ENCODE measurements around the gene PIBF1.
"Not testable (repeated sequence)": the region's sequence is repeated elsewhere in the genome, so short reads cannot be mapped to it uniquely, and the experiment has no call there.

Gene PIBF1

GRCh38 chr13:73034901-73035300 is 253.0 kb downstream of the PIBF1 start:
- Histone ChIP-seq H3K27me3 (no peaks in the 10 kb centered on the region), H3K4me3 (no peak overlapping the region), H3K9ac (no peak overlapping the region), H3K4me2 (no peak overlapping the region), H3K36me3 (no peaks in the 10 kb centered on the region), H3K9me3 (no peaks in the 10 kb centered on the region), H3K27ac (no peak overlapping the region), H4K20me1 (no peaks in the 10 kb centered on the region), H3K4me1 (no peaks in the 10 kb centered on the region)
- TF ChIP-seq Cebpa-rat (IDR thresholded peaks at IDR 0.05), result no peak

GRCh38 chr13:73035660-73036059 is 253.7 kb downstream of the PIBF1 start:
- no peak overlapping the region for H3K9ac ChIP-seq
- H3K36me3 ChIP-seq, result no peaks in the 10 kb centered on the region
- H3K4me1 ChIP-seq, result no peaks in the 10 kb centered on the region
- no peak overlapping the region for H3K27ac ChIP-seq
- no peaks in the 10 kb centered on the region for H4K20me1 ChIP-seq
- TF ChIP-seq Cebpa-rat (IDR thresholded peaks at IDR 0.05), result no peak
- no peak overlapping the region for H3K4me3 ChIP-seq
- no peak overlapping the region for H3K4me2 ChIP-seq
- H3K9me3 ChIP-seq, result no peaks in the 10 kb centered on the region
- no peaks in the 10 kb centered on the region for H3K27me3 ChIP-seq

GRCh38 chr13:73036566-73036965 is 254.6 kb downstream of the PIBF1 start:
- no peaks in the 10 kb centered on the region for H3K4me1 ChIP-seq
- no peaks in the 10 kb centered on the region for H3K27me3 ChIP-seq
- no peaks in the 10 kb centered on the region for H3K9me3 ChIP-seq
- no peak overlapping the region for H3K27ac ChIP-seq
- no peak for TF ChIP-seq Cebpa-rat (IDR thresholded peaks at IDR 0.05)
- no peaks in the 10 kb centered on the region for H3K36me3 ChIP-seq
- H3K4me3 ChIP-seq, result no peak overlapping the region
- H3K9ac ChIP-seq, result no peak overlapping the region
- H3K4me2 ChIP-seq, result no peak overlapping the region
- no peaks in the 10 kb centered on the region for H4K20me1 ChIP-seq

- Histone ChIP-seq H3K4me2 (no peak overlapping the region), H3K4me1 (no peaks in the 10 kb centered on the region), H4K20me1 (no peaks in the 10 kb centered on the region), H3K4me3 (no peak overlapping the region), H3K27me3 (no peaks in the 10 kb centered on the region), H3K9me3 (no peaks in the 10 kb centered on the region), H3K36me3 (no peaks in the 10 kb centered on the region), H3K27ac (no peak overlapping the region), H3K9ac (no peak overlapping the region)
- TF ChIP-seq Cebpa-rat (IDR thresholded peaks at IDR 0.05), result no peak
Observed at GRCh38 chr13:73038064-73038463, 256.1 kb downstream of the PIBF1 start.

GRCh38 chr13:73039201-73040108 is 257.5 kb downstream of the PIBF1 start:
- no peaks in the 10 kb centered on the region for H3K36me3 ChIP-seq
- no peak overlapping the region for H3K4me3 ChIP-seq
- H4K20me1 ChIP-seq, result no peaks in the 10 kb centered on the region
- H3K4me2 ChIP-seq, result no peak overlapping the region
- no peak for TF ChIP-seq Cebpa-rat (IDR thresholded peaks at IDR 0.05)
- no peaks in the 10 kb centered on the region for H3K27me3 ChIP-seq
- no peak overlapping the region for H3K9ac ChIP-seq
- no peak overlapping the region for H3K27ac ChIP-seq
- H3K4me1 ChIP-seq, result no peaks in the 10 kb centered on the region
- H3K9me3 ChIP-seq, result no peaks in the 10 kb centered on the region

- Histone ChIP-seq H3K4me1 (no peaks in the 10 kb centered on the region), H3K4me2 (no peak overlapping the region), H3K27ac (no peak overlapping the region), H4K20me1 (no peaks in the 10 kb centered on the region), H3K9me3 (no peaks in the 10 kb centered on the region), H3K36me3 (no peaks in the 10 kb centered on the region), H3K27me3 (no peaks in the 10 kb centered on the region), H3K9ac (no peak overlapping the region), H3K4me3 (no peak overlapping the region)
- no peak for TF ChIP-seq Cebpa-rat (IDR thresholded peaks at IDR 0.05)
Observed at GRCh38 chr13:73040484-73040883, 258.6 kb downstream of the PIBF1 start.

- Histone ChIP-seq H4K20me1 (no peaks in the 10 kb centered on the region), H3K9ac (no peak overlapping the region), H3K4me2 (no peak overlapping the region), H3K27me3 (no peaks in the 10 kb centered on the region), H3K4me3 (no peak overlapping the region), H3K4me1 (no peaks in the 10 kb centered on the region), H3K27ac (no peak overlapping the region), H3K9me3 (no peaks in the 10 kb centered on the region), H3K36me3 (no peaks in the 10 kb centered on the region)
- TF ChIP-seq Cebpa-rat (IDR thresholded peaks at IDR 0.05), result no peak
Observed at GRCh38 chr13:73040968-73041596, 259.1 kb downstream of the PIBF1 start.

GRCh38 chr13:73045031-73045430 is 263.1 kb downstream of the PIBF1 start:
- TF ChIP-seq Cebpa-rat (IDR thresholded peaks at IDR 0.05), result no peak

GRCh38 chr13:73048615-73049014 is 266.7 kb downstream of the PIBF1 start:
- not testable (repeated sequence) for H3K4me1 ChIP-seq, H3K9me3 ChIP-seq, H3K4me2 ChIP-seq, H3K9ac ChIP-seq, H3K27ac ChIP-seq, H3K36me3 ChIP-seq, H3K4me3 ChIP-seq, H3K27me3 ChIP-seq, H4K20me1 ChIP-seq

More at GRCh38 chr13:73045031-73045430, 263.1 kb downstream of the PIBF1 start:
- no peak overlapping the region for H3K27ac ChIP-seq
- H3K9me3 ChIP-seq, result no peaks in the 10 kb centered on the region
- H3K9ac ChIP-seq, result no peak overlapping the region
- no peak overlapping the region for H3K4me2 ChIP-seq
- no peak overlapping the region for H3K4me3 ChIP-seq
- no peaks in the 10 kb centered on the region for H3K36me3 ChIP-seq
- H4K20me1 ChIP-seq, result no peaks in the 10 kb centered on the region
- H3K4me1 ChIP-seq, result no peaks in the 10 kb centered on the region
- no peaks in the 10 kb centered on the region for H3K27me3 ChIP-seq

- Histone ChIP-seq H3K27ac (no peak overlapping the region), H3K36me3 (no peaks in the 10 kb centered on the region), H3K4me2 (no peak overlapping the region), H3K9ac (no peak overlapping the region), H3K9me3 (no peaks in the 10 kb centered on the region), H4K20me1 (no peaks in the 10 kb centered on the region), H3K4me3 (no peak overlapping the region), H3K4me1 (no peaks in the 10 kb centered on the region), H3K27me3 (peaks cover 36% of the 10 kb centered on the region)
- TF ChIP-seq Cebpa-rat (IDR thresholded peaks at IDR 0.05), result no peak
Observed at GRCh38 chr13:73054712-73055111, 272.8 kb downstream of the PIBF1 start.
